ENCODE results near the gene RBPMS2. TPM values are rescaled to one million over a fixed set of nuclear protein-coding genes. Genes with fewer than 3 reads are reported as not detected.

The RBPMS2 gene
- total and polyA plus RNA-seq, 2 of the 8 experiments (the other 6 are each of a cell fraction or from before 2014, with no cell fraction given), result 55.8 to 238 TPM

DNA sequence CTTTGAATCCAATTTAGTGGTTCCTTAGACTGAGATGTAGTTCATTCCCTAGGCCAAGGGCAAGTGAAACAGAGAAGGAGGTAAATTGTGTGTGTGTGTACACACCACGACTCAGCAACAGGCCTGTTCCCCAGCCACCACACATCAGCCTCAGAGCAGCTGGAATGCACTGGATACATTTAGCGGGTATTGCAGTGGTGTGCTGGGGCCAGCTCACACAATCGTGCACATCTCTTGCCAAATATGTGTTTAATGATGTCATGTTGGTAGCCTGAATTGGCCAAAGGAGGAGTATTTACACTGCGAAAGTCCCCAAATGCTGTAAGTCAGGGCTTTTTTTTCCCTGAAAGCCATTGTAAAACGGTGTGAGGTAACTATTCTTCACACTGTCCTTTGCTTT lies 82.3 kb downstream of the RBPMS2 start:
- H2BK20ac ChIP-seq (ENCODE audit: low read length), result no peak overlapping the region
- ChIA-PET CTCF (ENCODE audit: partially characterized antibody) (interaction anchor here (0.7 to 9.5 kb wide), 5 partner anchors 9 to 266 kb away, joined by 3 to 106 read pairs (median 4); no protein-coding TSS in a partner anchor), POLR2A (ENCODE audit: partially characterized antibody) (interaction anchor here (1.5 to 59.2 kb wide), 3 partner anchors 2 to 121 kb away, joined by 4 to 1192 read pairs (median 1192); no protein-coding TSS in a partner anchor)
- H3K23ac ChIP-seq (ENCODE audit: insufficient read length), result no peak overlapping the region
- H2BK12ac ChIP-seq (ENCODE audit: low read depth, low read length), result no peak overlapping the region
- no peaks in the 10 kb centered on the region for H3K23me2 ChIP-seq (ENCODE audit: low read depth, low read length)
- peaks cover 6% of the 10 kb centered on the region for H3K79me1 ChIP-seq (ENCODE audit: low read depth, low read length)
- H4K5ac ChIP-seq (ENCODE audit: insufficient read length, low read depth, low read length), result no peak overlapping the region
- no peaks in the 10 kb centered on the region for H3K9me3 ChIP-seq (ENCODE audit: insufficient read depth in 2 of 2, low read depth in 1 of 2, low read length in 1 of 2)
- H3K4me1 ChIP-seq (replicated peaks in 1 of 4; ENCODE audit: control insufficient read depth in 3 of 4, insufficient read depth in 4 of 4, low read length in 3 of 4), result peaks cover 3 to 21% (median 10%) of the 10 kb centered on the region in 4 experiments; a peak in 5 of 7 replicates
- H3K27ac ChIP-seq (ENCODE audit: low read depth, low read length), result no peak overlapping the region
- no peak overlapping the region for H3K4me3 ChIP-seq (ENCODE audit: extremely low read depth in 1 of 4, insufficient read depth in 2 of 4, low read depth in 3 of 4, low read length in 4 of 4)
- DNase-seq (ENCODE audit: low read depth in 1 of 2, low spot score in 2 of 2) (no peak), FAIRE-seq (no peak)
- peaks cover 24 to 60% of the 10 kb centered on the region in 2 experiments for H3K79me2 ChIP-seq (ENCODE audit: control insufficient read depth in 1 of 2, insufficient read depth in 2 of 2, low read length in 2 of 2)
- peaks cover 32 to 56% of the 10 kb centered on the region in 2 experiments for H4K20me1 ChIP-seq (replicated peaks in 1 of 2; ENCODE audit: control insufficient read depth in 1 of 2, insufficient read depth in 2 of 2, low read length in 2 of 2)
- 91% methylated on average over 5 of the region's 5 CpGs; no CpG with 5 or more reads in 1 of the 2 experiments for whole genome bisulfite sequencing, 2 experiments (ENCODE audit: extremely low coverage in 1 of 2, insufficient coverage in 1 of 2, insufficient read length in 1 of 2, insufficient replicate concordance in 2 of 2, low coverage in 1 of 2, low lambda C conversion rate in 2 of 2, missing lambda C conversion rate in 1 of 2)
- no peak overlapping the region for H2AK5ac ChIP-seq (ENCODE audit: low read depth, low read length)
- no peak overlapping the region for H3K4ac ChIP-seq (replicated peaks; ENCODE audit: insufficient read length, low read depth, low read length)
- no peak overlapping the region for H4K8ac ChIP-seq (ENCODE audit: extremely low read depth, insufficient read depth, low read length)
- H3K14ac ChIP-seq (ENCODE audit: insufficient read length), result no peak overlapping the region
- H3K9ac ChIP-seq (replicated peaks in 1 of 4; ENCODE audit: extremely low read depth in 1 of 4, low read depth in 3 of 4, low read length in 3 of 4), result no peak overlapping the region
- H2BK5ac ChIP-seq (ENCODE audit: low read depth, low read length), result 0 out of 2 replicates have a peak overlapping the region, but pooled peaks have one; percentile 38
- H4K91ac ChIP-seq (replicated peaks; ENCODE audit: insufficient read length, low read length), result no peak overlapping the region
- no peak overlapping the region for H2AFZ ChIP-seq (ENCODE audit: low read length)
- H3K4me2 ChIP-seq (ENCODE audit: insufficient read depth in 1 of 2, low read depth in 2 of 2, low read length in 2 of 2), result no peak overlapping the region
- H3K27me3 ChIP-seq (replicated peaks in 1 of 4; ENCODE audit: control insufficient read depth in 3 of 4, extremely low read depth in 1 of 4, insufficient read depth in 3 of 4, low read length in 3 of 4), result peaks cover 0 to 2% (median 0%) of the 10 kb centered on the region in 4 experiments; a peak in 1 of 7 replicates
- no peak overlapping the region for H3K56ac ChIP-seq (replicated peaks; ENCODE audit: insufficient read length, low read depth, low read length)
- H2BK15ac ChIP-seq (ENCODE audit: low read length), result no peak overlapping the region
- H3K36me3 ChIP-seq (ENCODE audit: control insufficient read depth in 2 of 4, insufficient read depth in 4 of 4, low read length in 3 of 4), result peaks cover 18 to 70% (median 60%) of the 10 kb centered on the region in 4 experiments
- no peak overlapping the region for H2BK120ac ChIP-seq (replicated peaks; ENCODE audit: low read depth, low read length)
- no peak overlapping the region for H3K18ac ChIP-seq (ENCODE audit: extremely low read depth, low read length)
- TF ChIP-seq POLR2AphosphoS5 (IDR thresholded peaks at IDR 0.05; ENCODE audit: low read depth, low read length), result peak; percentile 40; the same call in 1 of the 2 replicates
- TF ChIP-seq KDM4A (IDR thresholded peaks at IDR 0.05; ENCODE audit: low read depth, low read length, severe bottlenecking), result no peak
- no peak for TF ChIP-seq KDM1A (IDR thresholded peaks at IDR 0.05; ENCODE audit: borderline replicate concordance, low read length)
- no peak for TF ChIP-seq MAFK (IDR thresholded peaks at IDR 0.05; ENCODE audit: low read depth, low read length)
- no peak for TF ChIP-seq YY1 (IDR thresholded peaks at IDR 0.05; ENCODE audit: low read depth, low read length)
- TF ChIP-seq GABPA (IDR thresholded peaks at IDR 0.05; ENCODE audit: borderline replicate concordance, insufficient read depth, low read length), result no peak
- no peak for TF ChIP-seq CTBP2 (IDR thresholded peaks at IDR 0.05; ENCODE audit: borderline replicate concordance, insufficient read depth, insufficient read length, low read length)
- TF ChIP-seq, protein P1, sequence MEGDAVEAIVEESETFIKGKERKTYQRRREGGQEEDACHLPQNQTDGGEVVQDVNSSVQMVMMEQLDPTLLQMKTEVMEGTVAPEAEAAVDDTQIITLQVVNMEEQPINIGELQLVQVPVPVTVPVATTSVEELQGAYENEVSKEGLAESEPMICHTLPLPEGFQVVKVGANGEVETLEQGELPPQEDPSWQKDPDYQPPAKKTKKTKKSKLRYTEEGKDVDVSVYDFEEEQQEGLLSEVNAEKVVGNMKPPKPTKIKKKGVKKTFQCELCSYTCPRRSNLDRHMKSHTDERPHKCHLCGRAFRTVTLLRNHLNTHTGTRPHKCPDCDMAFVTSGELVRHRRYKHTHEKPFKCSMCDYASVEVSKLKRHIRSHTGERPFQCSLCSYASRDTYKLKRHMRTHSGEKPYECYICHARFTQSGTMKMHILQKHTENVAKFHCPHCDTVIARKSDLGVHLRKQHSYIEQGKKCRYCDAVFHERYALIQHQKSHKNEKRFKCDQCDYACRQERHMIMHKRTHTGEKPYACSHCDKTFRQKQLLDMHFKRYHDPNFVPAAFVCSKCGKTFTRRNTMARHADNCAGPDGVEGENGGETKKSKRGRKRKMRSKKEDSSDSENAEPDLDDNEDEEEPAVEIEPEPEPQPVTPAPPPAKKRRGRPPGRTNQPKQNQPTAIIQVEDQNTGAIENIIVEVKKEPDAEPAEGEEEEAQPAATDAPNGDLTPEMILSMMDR (IDR thresholded peaks at IDR 0.05; ENCODE audit: control extremely low read depth in 1 of 3, insufficient read depth in 1 of 3, low read depth in 1 of 3, low read length in 3 of 3), result no peak
- peak; percentile 22 to 57; a peak in 2 of 3 replicates for TF ChIP-seq POLR2A (IDR thresholded peaks at IDR 0.05; ENCODE audit: control extremely low read depth in 1 of 2, low read depth in 2 of 2, low read length in 2 of 2)
- TF ChIP-seq ASH2L (IDR thresholded peaks at IDR 0.05; ENCODE audit: low read length), result no peak
- no peak for TF ChIP-seq NANOG (IDR thresholded peaks at IDR 0.05; ENCODE audit: insufficient read depth, low read depth, low read length, poor library complexity, severe bottlenecking)

Data from H1 (cell line).